DOHH2 (cell line): ENCODE data around the gene STK38L.

Source experiments
- H3F3A ChIP-seq: fragments of 200-600 bp; sonication (generic), shearing (Covaris generic); 2 replicates; pipeline ENCODE4 v1.6.0; 2016; ENCODE audit warnings: antibody characterized with exemption, mild to moderate bottlenecking; ENCODE audit not compliant: control insufficient read depth, insufficient read depth
- H3K27ac ChIP-seq: fragments of 200-600 bp; sonication (generic); 2 replicates; pipeline ENCODE4 v1.5.1; 2014; ENCODE audit warnings: low read depth, mild to moderate bottlenecking, low read length, moderate library complexity
- H3K27me3 ChIP-seq: fragments of 200-600 bp; sonication (generic); 2 replicates; pipeline ENCODE4 v1.6.1; 2014; ENCODE audit warnings: mild to moderate bottlenecking, low read length, mixed read lengths; ENCODE audit not compliant: control insufficient read depth
- H3K36me3 ChIP-seq: fragments of 200-600 bp; sonication (generic); 2 replicates; pipeline ENCODE4 v1.6.1; 2014; ENCODE audit warnings: mild to moderate bottlenecking, low read length, moderate library complexity, mixed read lengths; ENCODE audit not compliant: control insufficient read depth
- H3K4me1 ChIP-seq: fragments of 200-600 bp; sonication (generic); 2 replicates; pipeline ENCODE4 v1.6.1; 2014; ENCODE audit warnings: mild to moderate bottlenecking, low read length, mixed read lengths; ENCODE audit not compliant: control insufficient read depth
- H3K4me2 ChIP-seq: fragments of 200-600 bp; sonication (generic); 2 replicates; pipeline ENCODE4 v1.6.0; 2014; ENCODE audit warnings: mild to moderate bottlenecking, low read length, moderate library complexity
- H3K4me3 ChIP-seq: fragments of 200-600 bp; sonication (generic); 2 replicates; pipeline ENCODE4 v1.5.1; 2014; ENCODE audit warnings: mild to moderate bottlenecking, low read length, mixed read lengths
- H3K79me2 ChIP-seq: fragments of 200-600 bp; sonication (generic); 2 replicates; pipeline ENCODE4 v1.6.1; 2014; ENCODE audit warnings: mild to moderate bottlenecking, low read length, mixed read lengths; ENCODE audit not compliant: control insufficient read depth
- H3K9me2 ChIP-seq: fragments of 200-600 bp; sonication (generic); replicated peaks from 2 replicates; pipeline ENCODE4 v1.6.1; 2014; ENCODE audit warnings: mild to moderate bottlenecking, low read length, mixed read lengths; ENCODE audit not compliant: control insufficient read depth
- H3K9me3 ChIP-seq: fragments of 200-600 bp; sonication (generic); 2 replicates; pipeline ENCODE4 v1.6.1; 2014; ENCODE audit warnings: antibody characterized with exemption, low read length, mixed read lengths; ENCODE audit not compliant: control insufficient read depth, insufficient read depth
- H4K20me1 ChIP-seq: fragments of 200-600 bp; sonication (generic); 2 replicates; pipeline ENCODE4 v1.6.0; 2014; ENCODE audit warnings: low read depth, mild to moderate bottlenecking, antibody characterized with exemption, low read length, moderate library complexity; ENCODE audit not compliant: control insufficient read depth, insufficient read depth
- EZH2phosphoT487 ChIP-seq: fragments of 200-600 bp; sonication (generic); IDR thresholded peaks from 2 replicates; pipeline ENCODE4 v1.6.1; 2017; ENCODE audit warnings: borderline replicate concordance, mild to moderate bottlenecking, antibody characterized with exemption, low read length, moderate library complexity, mixed read lengths
- TF ChIP-seq, protein P1 (sequence below): fragments of 200-600 bp; sonication (generic); IDR thresholded peaks from one replicate; pipeline ENCODE4 v1.5.1; 2014; ENCODE audit warnings: antibody characterized with exemption, mild to moderate bottlenecking, low read depth, low read length; ENCODE audit not compliant: poor library complexity, severe bottlenecking

The STK38L gene

DNA sequence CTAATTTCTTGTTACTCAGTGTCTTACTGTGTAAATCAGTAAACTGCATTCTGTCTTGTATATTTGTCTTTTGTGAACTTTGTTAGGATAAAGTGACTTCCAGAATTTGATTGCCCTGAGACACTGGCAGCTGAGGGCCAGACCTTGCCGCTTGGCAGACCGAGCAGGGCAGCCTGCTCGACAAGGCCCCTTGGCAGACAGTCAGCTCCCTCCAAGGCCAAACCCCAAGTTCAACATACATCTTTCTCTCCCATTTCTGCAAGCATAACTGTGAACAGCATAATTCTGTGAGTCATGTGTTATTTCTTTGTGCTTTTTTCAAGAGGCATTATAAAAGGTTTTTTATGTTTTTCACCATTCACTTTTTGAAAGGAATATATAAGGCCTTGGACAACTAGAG, 49.4 kb downstream of the STK38L start:
- Histone ChIP-seq H3F3A (no peaks in the 10 kb centered on the region), H3K4me1 (peaks cover 30% of the 10 kb centered on the region), H3K27me3 (no peaks in the 10 kb centered on the region), H3K36me3 (peaks cover under 1% of the 10 kb centered on the region; the same call in 1 of the 2 replicates), H3K4me3 (no peak overlapping the region), H3K9me3 (no peaks in the 10 kb centered on the region), H3K9me2 (no peaks in the 10 kb centered on the region), H4K20me1 (no peaks in the 10 kb centered on the region), H3K4me2 (no peak overlapping the region), H3K79me2 (peaks cover 2% of the 10 kb centered on the region; the same call in 1 of the 2 replicates), H3K27ac (no peak overlapping the region)
- TF ChIP-seq, protein P1, sequence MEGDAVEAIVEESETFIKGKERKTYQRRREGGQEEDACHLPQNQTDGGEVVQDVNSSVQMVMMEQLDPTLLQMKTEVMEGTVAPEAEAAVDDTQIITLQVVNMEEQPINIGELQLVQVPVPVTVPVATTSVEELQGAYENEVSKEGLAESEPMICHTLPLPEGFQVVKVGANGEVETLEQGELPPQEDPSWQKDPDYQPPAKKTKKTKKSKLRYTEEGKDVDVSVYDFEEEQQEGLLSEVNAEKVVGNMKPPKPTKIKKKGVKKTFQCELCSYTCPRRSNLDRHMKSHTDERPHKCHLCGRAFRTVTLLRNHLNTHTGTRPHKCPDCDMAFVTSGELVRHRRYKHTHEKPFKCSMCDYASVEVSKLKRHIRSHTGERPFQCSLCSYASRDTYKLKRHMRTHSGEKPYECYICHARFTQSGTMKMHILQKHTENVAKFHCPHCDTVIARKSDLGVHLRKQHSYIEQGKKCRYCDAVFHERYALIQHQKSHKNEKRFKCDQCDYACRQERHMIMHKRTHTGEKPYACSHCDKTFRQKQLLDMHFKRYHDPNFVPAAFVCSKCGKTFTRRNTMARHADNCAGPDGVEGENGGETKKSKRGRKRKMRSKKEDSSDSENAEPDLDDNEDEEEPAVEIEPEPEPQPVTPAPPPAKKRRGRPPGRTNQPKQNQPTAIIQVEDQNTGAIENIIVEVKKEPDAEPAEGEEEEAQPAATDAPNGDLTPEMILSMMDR = no peak
- TF ChIP-seq EZH2phosphoT487 = no peak

DNA sequence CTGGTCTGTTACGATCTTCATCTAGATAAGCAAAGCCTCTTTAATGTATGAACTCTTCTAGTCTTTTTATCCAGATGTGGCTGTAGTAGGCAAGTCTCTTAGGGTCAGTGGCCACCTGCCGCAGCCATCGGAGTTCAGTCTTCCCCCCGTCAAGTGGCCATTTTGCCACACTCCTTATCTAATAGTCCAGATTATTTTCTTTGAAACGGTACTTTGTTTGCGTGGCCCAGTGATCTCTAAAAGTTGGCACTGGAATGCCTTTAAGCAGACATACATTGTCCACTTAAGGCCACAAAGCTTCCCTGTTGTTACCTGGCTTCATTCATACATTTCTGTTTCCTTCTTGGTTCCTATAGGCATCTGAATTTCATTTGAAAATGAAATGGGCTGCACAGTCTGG, 52.6 kb downstream of the STK38L start:
- no peak for TF ChIP-seq EZH2phosphoT487
- TF ChIP-seq, protein P1 = no peak
- H3K4me2 ChIP-seq = no peak overlapping the region

DNA sequence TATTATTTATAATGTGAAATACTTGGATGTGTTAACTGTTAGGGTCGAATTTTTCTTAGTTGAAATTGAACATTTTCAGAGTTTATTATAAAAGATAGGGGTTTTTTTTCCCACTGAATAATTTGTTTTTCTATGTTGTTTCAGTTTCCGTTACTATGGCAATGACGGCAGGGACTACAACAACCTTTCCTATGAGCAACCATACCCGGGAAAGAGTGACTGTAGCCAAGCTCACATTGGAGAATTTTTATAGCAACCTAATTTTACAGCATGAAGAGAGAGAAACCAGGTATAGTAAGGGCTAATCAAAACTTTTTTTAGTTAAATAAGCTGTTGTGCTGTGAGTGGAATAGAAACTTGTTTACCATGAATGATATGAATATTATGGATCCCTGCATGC, 53.5 kb downstream of the STK38L start:
- Histone ChIP-seq H3F3A (no peaks in the 10 kb centered on the region), H3K4me1 (no peaks in the 10 kb centered on the region), H3K9me2 (no peaks in the 10 kb centered on the region), H3K4me2 (no peak overlapping the region), H4K20me1 (no peaks in the 10 kb centered on the region), H3K27ac (no peak overlapping the region), H3K4me3 (no peak overlapping the region), H3K36me3 (peaks cover 12% of the 10 kb centered on the region), H3K79me2 (no peaks in the 10 kb centered on the region), H3K9me3 (no peaks in the 10 kb centered on the region), H3K27me3 (no peaks in the 10 kb centered on the region)
- TF ChIP-seq EZH2phosphoT487 = no peak
- TF ChIP-seq, protein P1 = no peak

More for the DNA sequence above, 52.6 kb downstream of the STK38L start:
- H3F3A ChIP-seq = no peaks in the 10 kb centered on the region
- H3K4me3 ChIP-seq = no peak overlapping the region
- H3K9me2 ChIP-seq = no peaks in the 10 kb centered on the region
- H3K36me3 ChIP-seq = peaks cover 12% of the 10 kb centered on the region
- H3K4me1 ChIP-seq = peaks cover 5% of the 10 kb centered on the region
- no peaks in the 10 kb centered on the region for H3K27me3 ChIP-seq
- H3K27ac ChIP-seq = no peak overlapping the region
- no peaks in the 10 kb centered on the region for H3K79me2 ChIP-seq
- H4K20me1 ChIP-seq = no peaks in the 10 kb centered on the region
- no peaks in the 10 kb centered on the region for H3K9me3 ChIP-seq
